Forelimb muscle (tissue), 1 donor: Measurements from ENCODE around the gene KCTD6. TPM values are rescaled to one million over a fixed set of nuclear protein-coding genes. Genes with fewer than 3 reads are reported as not detected.

Experiments
- DNase-seq: peaks from one replicate; pipeline ENCODE4 v3.0.0-alpha.2; 2013; ENCODE audit warnings: low read depth
- polyA plus RNA-seq: library from polyadenylated mRNA; unstranded; fragments of 120-200 nt; gene quantifications from one replicate; pipeline ENCODE4 v1.2.1, GENCODE V29; 2013; ENCODE audit not compliant: insufficient read length

The KCTD6 gene
- 11.7 TPM for polyA plus RNA-seq

- DNase-seq, result peak; percentile 76
Measured at GRCh38 chr3:58491506-58492402, at the start of gene KCTD6. KCTD6 (plus strand) TSS chr3:58492096; CDS start chr3:58498756, 6,660 bp downstream.

GRCh38 chr3:58452176-58452575, 39.7 kb upstream of the KCTD6 start:
- DNase-seq, result no peak

- no peak for DNase-seq
Measured at GRCh38 chr3:58459160-58459559, 32.7 kb upstream of the KCTD6 start.

- no peak for DNase-seq
Measured at GRCh38 chr3:58462829-58463180, 29.1 kb upstream of the KCTD6 start.

- DNase-seq, result no peak
Measured at GRCh38 chr3:58463181-58463941, 28.5 kb upstream of the KCTD6 start.

- DNase-seq, result no peak
Measured at GRCh38 chr3:58463942-58464271, 28.0 kb upstream of the KCTD6 start.

GRCh38 chr3:58464866-58465265, 27.0 kb upstream of the KCTD6 start:
- no peak for DNase-seq

- DNase-seq, result no peak
Measured at GRCh38 chr3:58466899-58467563, 24.9 kb upstream of the KCTD6 start.

GRCh38 chr3:58469096-58469495, 22.8 kb upstream of the KCTD6 start:
- no peak for DNase-seq

- no peak for DNase-seq
Measured at GRCh38 chr3:58470363-58471024, 21.4 kb upstream of the KCTD6 start.

- DNase-seq, result no peak
Measured at GRCh38 chr3:58471025-58471887, 20.6 kb upstream of the KCTD6 start.

- DNase-seq, result no peak
Measured at GRCh38 chr3:58473275-58473674, 18.6 kb upstream of the KCTD6 start.

GRCh38 chr3:58474348-58474911, 17.5 kb upstream of the KCTD6 start:
- DNase-seq, result no peak

- DNase-seq, result no peak
Measured at GRCh38 chr3:58474967-58475578, 16.8 kb upstream of the KCTD6 start.

GRCh38 chr3:58478781-58479180, 13.1 kb upstream of the KCTD6 start:
- DNase-seq, result no peak

GRCh38 chr3:58480309-58480708, 11.6 kb upstream of the KCTD6 start:
- no peak for DNase-seq

- DNase-seq, result no peak
Measured at GRCh38 chr3:58482917-58483636, 8.8 kb upstream of the KCTD6 start.

GRCh38 chr3:58484045-58484721, 7.7 kb upstream of the KCTD6 start:
- DNase-seq, result no peak

GRCh38 chr3:58484722-58485069, 7.2 kb upstream of the KCTD6 start:
- DNase-seq, result no peak
